ENCODE data around the gene SPCS3.
"Not testable (repeated sequence)": the region's sequence is repeated elsewhere in the genome, so short reads cannot be mapped to it uniquely, and the experiment has no call there.

Gene SPCS3

DNA sequence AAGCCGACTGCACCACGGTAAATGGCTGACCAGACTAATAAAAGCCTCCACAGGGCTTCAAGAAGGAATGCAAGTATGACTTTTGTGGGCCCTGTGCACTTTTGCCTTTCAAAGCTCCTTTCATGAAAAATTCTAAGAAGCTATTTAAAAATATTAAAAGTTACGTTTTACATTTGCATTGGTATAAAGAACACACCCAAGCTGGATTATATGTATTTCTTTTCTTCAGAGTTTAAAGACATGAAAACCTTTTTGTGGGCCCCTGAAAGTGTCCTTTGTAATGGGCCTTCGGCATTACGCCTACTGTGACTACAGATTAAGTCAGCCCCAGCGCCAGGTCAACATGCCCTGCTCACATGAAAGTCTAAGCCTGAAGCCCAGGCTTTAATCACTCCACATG is 30.2 kb upstream of the SPCS3 start:
- Histone ChIP-seq H3K4me3 (ENCODE audit: low read length) (no peak overlapping the region), H2AK5ac (ENCODE audit: low read length) (no peak overlapping the region)

GRCh38 chr4:176290520-176290919 is 29.2 kb upstream of the SPCS3 start:
- Histone ChIP-seq H2BK15ac (replicated peaks; ENCODE audit: low read depth) (no peak overlapping the region), H3K18ac (ENCODE audit: low read length) (no peak overlapping the region), H3K4ac (ENCODE audit: low read depth, low read length) (no peak overlapping the region), H3K27me3 (ENCODE audit: insufficient read depth, low read length, poor library complexity) (no peaks in the 10 kb centered on the region), H3K79me1 (ENCODE audit: low read length) (no peaks in the 10 kb centered on the region), H2BK5ac (ENCODE audit: low read length) (no peak overlapping the region), H2AK5ac (ENCODE audit: low read length) (no peak overlapping the region), H4K5ac (ENCODE audit: low read length) (no peak overlapping the region), H3K4me2 (ENCODE audit: low read length) (no peak overlapping the region), H4K8ac (ENCODE audit: low read depth, low read length) (no peak overlapping the region), H3K56ac (ENCODE audit: low read length) (no peak overlapping the region), H3K27ac (ENCODE audit: low read depth, low read length) (no peak overlapping the region), H3K9ac (ENCODE audit: low read length) (no peak overlapping the region), H3K23ac (ENCODE audit: low read length) (no peak overlapping the region), H3K4me1 (ENCODE audit: control insufficient read depth, low read depth, low read length) (no peaks in the 10 kb centered on the region), H3K4me3 (ENCODE audit: low read length) (no peak overlapping the region), H3K36me3 (ENCODE audit: control insufficient read depth, insufficient read depth, low read length) (no peaks in the 10 kb centered on the region), H2BK120ac (ENCODE audit: low read depth, low read length) (no peak overlapping the region), H3K79me2 (ENCODE audit: control insufficient read depth, insufficient read depth, low read length) (no peaks in the 10 kb centered on the region)
- DNase-seq: no peak
- WGBS (ENCODE audit: extremely low coverage, insufficient coverage, low lambda C conversion rate): no CpG with 5 or more reads among the region's 3 CpGs

More for the DNA sequence above, 30.2 kb upstream of the SPCS3 start:
- Histone ChIP-seq H3K9ac (ENCODE audit: low read length) (no peak overlapping the region), H4K5ac (ENCODE audit: low read length) (no peak overlapping the region), H3K4ac (ENCODE audit: low read depth, low read length) (no peak overlapping the region), H3K79me1 (ENCODE audit: low read length) (no peaks in the 10 kb centered on the region), H3K56ac (ENCODE audit: low read length) (no peak overlapping the region), H3K79me2 (ENCODE audit: control insufficient read depth, insufficient read depth, low read length) (no peaks in the 10 kb centered on the region), H2BK120ac (ENCODE audit: low read depth, low read length) (no peak overlapping the region), H3K18ac (ENCODE audit: low read length) (no peak overlapping the region), H3K27ac (ENCODE audit: low read depth, low read length) (no peak overlapping the region), H2BK15ac (replicated peaks; ENCODE audit: low read depth) (no peak overlapping the region), H3K4me1 (ENCODE audit: control insufficient read depth, low read depth, low read length) (no peaks in the 10 kb centered on the region), H3K4me2 (ENCODE audit: low read length) (no peak overlapping the region), H2BK5ac (ENCODE audit: low read length) (no peak overlapping the region), H3K27me3 (ENCODE audit: insufficient read depth, low read length, poor library complexity) (no peaks in the 10 kb centered on the region), H3K36me3 (ENCODE audit: control insufficient read depth, insufficient read depth, low read length) (no peaks in the 10 kb centered on the region), H4K8ac (ENCODE audit: low read depth, low read length) (no peak overlapping the region), H3K23ac (ENCODE audit: low read length) (no peak overlapping the region)
- no peak for DNase-seq
- WGBS (ENCODE audit: extremely low coverage, insufficient coverage, low lambda C conversion rate): no CpG with 5 or more reads among the region's 6 CpGs

DNA sequence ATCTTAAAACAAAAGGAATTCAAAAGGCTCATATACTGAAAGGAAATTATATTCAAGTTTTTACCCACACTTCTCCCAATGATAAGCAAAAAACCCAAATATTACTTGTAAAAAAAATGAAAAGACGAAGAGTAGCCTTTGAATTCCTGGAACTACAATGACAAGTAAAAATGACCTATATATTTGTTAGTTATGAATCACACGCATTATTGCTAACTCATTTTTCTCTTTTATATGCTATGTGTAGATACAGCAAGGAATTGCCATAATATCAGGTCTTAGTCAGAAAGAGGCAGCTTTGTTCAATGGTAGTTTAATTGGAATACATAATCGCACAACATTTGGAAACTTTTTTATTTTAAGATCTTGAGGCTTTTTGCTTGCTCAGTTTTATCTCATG is 28.0 kb upstream of the SPCS3 start:
- Histone ChIP-seq H2BK5ac (ENCODE audit: low read length) (no peak overlapping the region), H3K79me2 (ENCODE audit: control insufficient read depth, insufficient read depth, low read length) (no peaks in the 10 kb centered on the region), H4K5ac (ENCODE audit: low read length) (no peak overlapping the region), H3K9ac (ENCODE audit: low read length) (no peak overlapping the region), H2AK5ac (ENCODE audit: low read length) (no peak overlapping the region), H3K27ac (ENCODE audit: low read depth, low read length) (no peak overlapping the region), H3K4me1 (ENCODE audit: control insufficient read depth, low read depth, low read length) (no peaks in the 10 kb centered on the region), H3K23ac (ENCODE audit: low read length) (no peak overlapping the region), H3K36me3 (ENCODE audit: control insufficient read depth, insufficient read depth, low read length) (no peaks in the 10 kb centered on the region), H4K8ac (ENCODE audit: low read depth, low read length) (no peak overlapping the region), H2BK120ac (ENCODE audit: low read depth, low read length) (no peak overlapping the region), H3K56ac (ENCODE audit: low read length) (no peak overlapping the region), H3K4me3 (ENCODE audit: low read length) (no peak overlapping the region), H3K79me1 (ENCODE audit: low read length) (no peaks in the 10 kb centered on the region), H3K27me3 (ENCODE audit: insufficient read depth, low read length, poor library complexity) (no peaks in the 10 kb centered on the region), H2BK15ac (replicated peaks; ENCODE audit: low read depth) (no peak overlapping the region), H3K4me2 (ENCODE audit: low read length) (no peak overlapping the region), H3K18ac (ENCODE audit: low read length) (no peak overlapping the region), H3K4ac (ENCODE audit: low read depth, low read length) (no peak overlapping the region)
- DNase-seq: no peak
- no CpG with 5 or more reads among the region's 3 CpGs for WGBS (ENCODE audit: extremely low coverage, insufficient coverage, low lambda C conversion rate)

DNA sequence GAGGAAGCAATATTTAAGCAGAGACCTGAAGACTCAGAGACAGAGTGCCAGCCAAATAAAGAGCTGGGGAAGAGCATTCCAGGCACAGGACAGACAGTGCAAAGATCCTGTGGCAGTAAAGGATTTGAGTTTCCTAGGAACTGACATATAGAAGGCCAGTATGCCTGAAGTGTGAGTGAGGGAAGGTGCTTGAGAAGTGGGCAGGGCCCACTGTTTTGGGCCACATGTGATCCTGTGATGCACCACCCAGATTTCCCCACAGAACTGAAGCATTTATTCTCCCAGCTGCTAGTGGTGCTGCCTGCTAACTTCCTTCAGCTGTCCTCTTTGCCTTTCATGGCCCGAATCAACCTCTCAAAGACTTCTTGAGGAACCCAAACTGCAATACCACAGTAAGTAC is 26.8 kb upstream of the SPCS3 start:
- WGBS (ENCODE audit: extremely low coverage, insufficient coverage, low lambda C conversion rate): no CpG with 5 or more reads among the region's 1 CpG
- H3K27me3 ChIP-seq (ENCODE audit: insufficient read depth, low read length, poor library complexity): no peaks in the 10 kb centered on the region
- no peak overlapping the region for H2BK15ac ChIP-seq (replicated peaks; ENCODE audit: low read depth)
- H3K4me3 ChIP-seq (ENCODE audit: low read length): no peak overlapping the region
- no peak overlapping the region for H4K5ac ChIP-seq (ENCODE audit: low read length)
- H3K56ac ChIP-seq (ENCODE audit: low read length): peak overlapping the region; percentile 8
- H3K4me1 ChIP-seq (ENCODE audit: control insufficient read depth, low read depth, low read length): no peaks in the 10 kb centered on the region
- H3K18ac ChIP-seq (ENCODE audit: low read length): no peak overlapping the region
- no peak overlapping the region for H2AK5ac ChIP-seq (ENCODE audit: low read length)
- H3K9ac ChIP-seq (ENCODE audit: low read length): no peak overlapping the region
- no peak overlapping the region for H2BK5ac ChIP-seq (ENCODE audit: low read length)
- no peaks in the 10 kb centered on the region for H3K36me3 ChIP-seq (ENCODE audit: control insufficient read depth, insufficient read depth, low read length)
- no peaks in the 10 kb centered on the region for H3K79me2 ChIP-seq (ENCODE audit: control insufficient read depth, insufficient read depth, low read length)
- H3K27ac ChIP-seq (ENCODE audit: low read depth, low read length): no peak overlapping the region
- H3K4me2 ChIP-seq (ENCODE audit: low read length): no peak overlapping the region
- no peak overlapping the region for H4K8ac ChIP-seq (ENCODE audit: low read depth, low read length)
- no peaks in the 10 kb centered on the region for H3K79me1 ChIP-seq (ENCODE audit: low read length)
- H2BK120ac ChIP-seq (ENCODE audit: low read depth, low read length): no peak overlapping the region
- H3K4ac ChIP-seq (ENCODE audit: low read depth, low read length): no peak overlapping the region
- no peak overlapping the region for H3K23ac ChIP-seq (ENCODE audit: low read length)
- DNase-seq: no peak

GRCh38 chr4:176293660-176294059 is 26.1 kb upstream of the SPCS3 start:
- Histone ChIP-seq H3K27me3 (ENCODE audit: insufficient read depth, low read length, poor library complexity) (no peaks in the 10 kb centered on the region), H3K56ac (ENCODE audit: low read length) (no peak overlapping the region), H3K4ac (ENCODE audit: low read depth, low read length) (no peak overlapping the region), H2AK5ac (ENCODE audit: low read length) (no peak overlapping the region), H3K18ac (ENCODE audit: low read length) (no peak overlapping the region), H3K79me1 (ENCODE audit: low read length) (no peaks in the 10 kb centered on the region), H3K36me3 (ENCODE audit: control insufficient read depth, insufficient read depth, low read length) (no peaks in the 10 kb centered on the region), H3K4me3 (ENCODE audit: low read length) (no peak overlapping the region), H3K27ac (ENCODE audit: low read depth, low read length) (no peak overlapping the region), H2BK120ac (ENCODE audit: low read depth, low read length) (no peak overlapping the region), H3K79me2 (ENCODE audit: control insufficient read depth, insufficient read depth, low read length) (no peaks in the 10 kb centered on the region), H3K23ac (ENCODE audit: low read length) (no peak overlapping the region), H2BK5ac (ENCODE audit: low read length) (no peak overlapping the region), H4K5ac (ENCODE audit: low read length) (no peak overlapping the region), H4K8ac (ENCODE audit: low read depth, low read length) (no peak overlapping the region), H2BK15ac (replicated peaks; ENCODE audit: low read depth) (no peak overlapping the region), H3K4me1 (ENCODE audit: control insufficient read depth, low read depth, low read length) (no peaks in the 10 kb centered on the region), H3K9ac (ENCODE audit: low read length) (no peak overlapping the region), H3K4me2 (ENCODE audit: low read length) (no peak overlapping the region)
- DNase-seq: no peak
- no CpG with 5 or more reads among the region's 1 CpG for WGBS (ENCODE audit: extremely low coverage, insufficient coverage, low lambda C conversion rate)

DNA sequence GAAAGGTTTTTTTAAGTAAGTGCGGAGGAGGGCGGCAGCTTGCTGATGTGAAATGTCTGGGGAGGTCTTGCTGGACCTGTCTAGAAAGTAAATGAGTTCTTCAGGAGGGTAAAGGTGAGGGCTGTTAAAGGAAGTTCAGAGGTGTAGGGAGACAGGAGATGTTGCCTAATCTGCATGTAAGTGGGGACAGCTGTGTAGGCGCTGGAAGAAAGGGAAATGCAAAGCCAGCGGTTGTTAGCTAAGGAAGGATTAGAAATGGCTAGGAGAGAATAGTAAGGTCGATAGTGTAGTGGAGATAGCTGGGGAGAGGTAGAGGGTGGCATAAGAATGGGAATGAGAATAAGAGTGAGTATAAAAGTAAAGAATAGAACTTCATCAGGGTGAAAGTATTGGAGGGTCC is 23.9 kb upstream of the SPCS3 start:
- no CpG with 5 or more reads among the region's 5 CpGs for WGBS (ENCODE audit: extremely low coverage, insufficient coverage, low lambda C conversion rate)
- not testable (repeated sequence) for H3K27me3 ChIP-seq (ENCODE audit: insufficient read depth, low read length, poor library complexity); H3K4me3 ChIP-seq (ENCODE audit: low read length); H3K79me2 ChIP-seq (ENCODE audit: control insufficient read depth, insufficient read depth, low read length); H4K5ac ChIP-seq (ENCODE audit: low read length); H3K27ac ChIP-seq (ENCODE audit: low read depth, low read length); H3K56ac ChIP-seq (ENCODE audit: low read length); H3K79me1 ChIP-seq (ENCODE audit: low read length); H3K18ac ChIP-seq (ENCODE audit: low read length); DNase-seq; H2BK15ac ChIP-seq (replicated peaks; ENCODE audit: low read depth); H3K4ac ChIP-seq (ENCODE audit: low read depth, low read length); H3K4me1 ChIP-seq (ENCODE audit: control insufficient read depth, low read depth, low read length); H3K23ac ChIP-seq (ENCODE audit: low read length); H3K4me2 ChIP-seq (ENCODE audit: low read length); H4K8ac ChIP-seq (ENCODE audit: low read depth, low read length); H2BK120ac ChIP-seq (ENCODE audit: low read depth, low read length); H3K9ac ChIP-seq (ENCODE audit: low read length); H3K36me3 ChIP-seq (ENCODE audit: control insufficient read depth, insufficient read depth, low read length); H2AK5ac ChIP-seq (ENCODE audit: low read length); H2BK5ac ChIP-seq (ENCODE audit: low read length)
